Neural progenitor cell (in vitro differentiated cells): ENCODE results near the gene ATP13A5.

ENCODE experiments used
- EZH2phosphoT487 ChIP-seq: fragments of 200-600 bp; sonication (generic); IDR thresholded peaks from 2 replicates; pipeline ENCODE4 v1.6.1; 2017; ENCODE audit warnings: antibody characterized with exemption
- TF ChIP-seq, protein P1 (sequence below): fragments of 200-600 bp; sonication (generic); IDR thresholded peaks from 2 replicates; pipeline ENCODE4 v1.5.1; 2017; ENCODE audit warnings: antibody characterized with exemption, mild to moderate bottlenecking

- TF ChIP-seq, protein P1, sequence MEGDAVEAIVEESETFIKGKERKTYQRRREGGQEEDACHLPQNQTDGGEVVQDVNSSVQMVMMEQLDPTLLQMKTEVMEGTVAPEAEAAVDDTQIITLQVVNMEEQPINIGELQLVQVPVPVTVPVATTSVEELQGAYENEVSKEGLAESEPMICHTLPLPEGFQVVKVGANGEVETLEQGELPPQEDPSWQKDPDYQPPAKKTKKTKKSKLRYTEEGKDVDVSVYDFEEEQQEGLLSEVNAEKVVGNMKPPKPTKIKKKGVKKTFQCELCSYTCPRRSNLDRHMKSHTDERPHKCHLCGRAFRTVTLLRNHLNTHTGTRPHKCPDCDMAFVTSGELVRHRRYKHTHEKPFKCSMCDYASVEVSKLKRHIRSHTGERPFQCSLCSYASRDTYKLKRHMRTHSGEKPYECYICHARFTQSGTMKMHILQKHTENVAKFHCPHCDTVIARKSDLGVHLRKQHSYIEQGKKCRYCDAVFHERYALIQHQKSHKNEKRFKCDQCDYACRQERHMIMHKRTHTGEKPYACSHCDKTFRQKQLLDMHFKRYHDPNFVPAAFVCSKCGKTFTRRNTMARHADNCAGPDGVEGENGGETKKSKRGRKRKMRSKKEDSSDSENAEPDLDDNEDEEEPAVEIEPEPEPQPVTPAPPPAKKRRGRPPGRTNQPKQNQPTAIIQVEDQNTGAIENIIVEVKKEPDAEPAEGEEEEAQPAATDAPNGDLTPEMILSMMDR, result no peak
- TF ChIP-seq EZH2phosphoT487, result no peak
Observed at GRCh38 chr3:193367868-193368267, 10.7 kb downstream of the ATP13A5 start.
